GM12878 (cell line): ENCODE data around the gene BFSP2. TPM values are rescaled to one million over a fixed set of nuclear protein-coding genes. Genes with fewer than 3 reads are reported as not detected.
A peak's percentile ranks its signal among the peaks of the same experiment; 100 is the strongest.

Experiments used
- BACH1 ChIP-seq: fragments of 450-650 bp; IDR thresholded peaks from 2 replicates; pipeline ENCODE4 v1.6.1; 2017; ENCODE audit warnings: mild to moderate bottlenecking, borderline replicate concordance
- BCLAF1 ChIP-seq: fragments of 450-650 bp; IDR thresholded peaks from 2 replicates; pipeline ENCODE4 v1.6.1; 2017; ENCODE audit warnings: antibody characterized with exemption, mild to moderate bottlenecking, moderate library complexity
- CHD4 ChIP-seq: fragments of 200-600 bp; sonication (generic); IDR thresholded peaks from 2 replicates; pipeline ENCODE4 v1.6.1; 2016; ENCODE audit warnings: mild to moderate bottlenecking
- FOS ChIP-seq: IDR thresholded peaks from 3 replicates; pipeline ENCODE4 v1.6.1; 2011; ENCODE audit warnings: borderline replicate concordance; ENCODE audit not compliant: insufficient read length; ENCODE audit errors: extremely low read depth
- FOXM1 ChIP-seq: IDR thresholded peaks from 2 replicates; pipeline ENCODE4 v1.6.1; 2012; ENCODE audit warnings: low read depth, mild to moderate bottlenecking, inconsistent platforms, low read length, moderate library complexity
- HCFC1 ChIP-seq: fragments of 150-350 bp; IDR thresholded peaks from 2 replicates; pipeline ENCODE4 v1.6.1; 2014; ENCODE audit warnings: low read length
- PBX3 ChIP-seq: IDR thresholded peaks from 2 replicates; pipeline ENCODE4 v1.6.1; 2011; ENCODE audit warnings: mild to moderate bottlenecking, low read depth, low read length, moderate library complexity; ENCODE audit not compliant: insufficient replicate concordance
- PML ChIP-seq: IDR thresholded peaks from 2 replicates; pipeline ENCODE4 v1.6.1; 2012; ENCODE audit warnings: low read length, inconsistent platforms
- POLR2A ChIP-seq: IDR thresholded peaks from 2 replicates; pipeline ENCODE4 v1.6.1; 2011; ENCODE audit warnings: low read depth, mild to moderate bottlenecking, low read length
- POU2F2 ChIP-seq: IDR thresholded peaks from 3 replicates; pipeline ENCODE4 v1.6.1; 2011; ENCODE audit warnings: low read depth, mild to moderate bottlenecking, low read length, borderline replicate concordance
- TCF12 ChIP-seq: IDR thresholded peaks from 2 replicates; pipeline ENCODE4 v1.6.1; 2011; ENCODE audit warnings: low read depth, mild to moderate bottlenecking, low read length
- ZBTB11 ChIP-seq: fragments of 450-650 bp; formaldehyde crosslinking; IDR thresholded peaks from 2 replicates; pipeline ENCODE4 v1.5.0; 2022; ENCODE audit warnings: mild to moderate bottlenecking, missing genetic modification characterization
- polyA plus RNA-seq, 11 experiments: library from polyadenylated mRNA; depleted of rRNA in 4 of 11; unstranded in 6 of 11; stranded (reverse) in 5 of 11; fragments of >200 nt; fragmentation: Nextera tagmentation in 4 of 11; fragmentation: Illumina TruSeq in 1 of 11; extraction: Ambion mirVana in 4 of 11; extraction: Trizol in 1 of 11; gene quantifications; 1 replicate in 1 of 11; 2 replicates in 10 of 11; pipeline versions ENCODE4 v1.2.1 to v1.2.3, GENCODE V29; 2011 to 2016; ENCODE audit warnings: inconsistent platforms in 2 of 11, missing spikeins in 2 of 11, low read depth in 1 of 11
- total RNA-seq, 4 experiments: library from RNA; depleted of rRNA in 3 of 4; stranded (reverse); fragments of >200 nt in 3 of 4; fragmentation: Illumina TruSeq in 1 of 4; extraction: Trizol in 1 of 4; gene quantifications; 2 replicates each; pipeline versions ENCODE4 v1.2.1 to v1.2.3, GENCODE V29; 2013 to 2021
- TF ChIP-seq, protein P1 (sequence below): IDR thresholded peaks from 2 replicates; pipeline ENCODE4 v1.6.1; 2012; ENCODE audit warnings: low read depth, low read length, improper control_type of control experiment
- TF ChIP-seq, protein P2 (sequence below): fragments of 150-350 bp; IDR thresholded peaks from 2 replicates; pipeline ENCODE4 v1.6.1; 2014; ENCODE audit warnings: mild to moderate bottlenecking, low read depth, low read length
- TF ChIP-seq, protein P3 (sequence below): IDR thresholded peaks from 2 replicates; pipeline ENCODE4 v1.6.1; 2011; ENCODE audit warnings: borderline replicate concordance, low read depth, mild to moderate bottlenecking, moderate library complexity, mixed read lengths, low read length; ENCODE audit not compliant: insufficient read depth; ENCODE audit errors: extremely low read length

The BFSP2 gene
- total and polyA plus RNA-seq, 10 of the 15 experiments (the other 5 are each of a cell fraction or from before 2014, with no cell fraction given), result 1.5 to 20.4 (median 7.3) TPM

- TF ChIP-seq ZBTB11, result no peak
- no peak for TF ChIP-seq PML
- no peak for TF ChIP-seq FOS
- TF ChIP-seq FOXM1, result peak; percentile 93
- no peak for TF ChIP-seq CHD4
- TF ChIP-seq, protein P1, sequence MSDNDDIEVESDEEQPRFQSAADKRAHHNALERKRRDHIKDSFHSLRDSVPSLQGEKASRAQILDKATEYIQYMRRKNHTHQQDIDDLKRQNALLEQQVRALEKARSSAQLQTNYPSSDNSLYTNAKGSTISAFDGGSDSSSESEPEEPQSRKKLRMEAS, result no peak
- TF ChIP-seq BACH1, result no peak
- TF ChIP-seq, protein P2, sequence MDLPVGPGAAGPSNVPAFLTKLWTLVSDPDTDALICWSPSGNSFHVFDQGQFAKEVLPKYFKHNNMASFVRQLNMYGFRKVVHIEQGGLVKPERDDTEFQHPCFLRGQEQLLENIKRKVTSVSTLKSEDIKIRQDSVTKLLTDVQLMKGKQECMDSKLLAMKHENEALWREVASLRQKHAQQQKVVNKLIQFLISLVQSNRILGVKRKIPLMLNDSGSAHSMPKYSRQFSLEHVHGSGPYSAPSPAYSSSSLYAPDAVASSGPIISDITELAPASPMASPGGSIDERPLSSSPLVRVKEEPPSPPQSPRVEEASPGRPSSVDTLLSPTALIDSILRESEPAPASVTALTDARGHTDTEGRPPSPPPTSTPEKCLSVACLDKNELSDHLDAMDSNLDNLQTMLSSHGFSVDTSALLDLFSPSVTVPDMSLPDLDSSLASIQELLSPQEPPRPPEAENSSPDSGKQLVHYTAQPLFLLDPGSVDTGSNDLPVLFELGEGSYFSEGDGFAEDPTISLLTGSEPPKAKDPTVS, result no peak
- TF ChIP-seq POU2F2, result peak; percentile 100
- TF ChIP-seq TCF12, result peak; percentile 98
- TF ChIP-seq POLR2A, result no peak
- TF ChIP-seq, protein P3, sequence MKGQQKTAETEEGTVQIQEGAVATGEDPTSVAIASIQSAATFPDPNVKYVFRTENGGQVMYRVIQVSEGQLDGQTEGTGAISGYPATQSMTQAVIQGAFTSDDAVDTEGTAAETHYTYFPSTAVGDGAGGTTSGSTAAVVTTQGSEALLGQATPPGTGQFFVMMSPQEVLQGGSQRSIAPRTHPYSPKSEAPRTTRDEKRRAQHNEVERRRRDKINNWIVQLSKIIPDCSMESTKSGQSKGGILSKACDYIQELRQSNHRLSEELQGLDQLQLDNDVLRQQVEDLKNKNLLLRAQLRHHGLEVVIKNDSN, result no peak
- no peak for TF ChIP-seq BCLAF1
- no peak for TF ChIP-seq HCFC1
- TF ChIP-seq PBX3, result no peak
Observed at GRCh38 chr3:133475245-133476010, 75.6 kb downstream of the BFSP2 start (continued).
